Endodermal cell (in vitro differentiated cells): ENCODE measurements around the gene RIMBP2. TPM values are rescaled to one million over a fixed set of nuclear protein-coding genes. Genes with fewer than 3 reads are reported as not detected.

ENCODE experiments used
- DNase-seq: peaks from one replicate; pipeline ENCODE4 v3.0.0-alpha.2; 2017
- H3K27ac ChIP-seq: 2 replicates; pipeline ENCODE4 v1.5.1; 2013; ENCODE audit warnings: mild to moderate bottlenecking, low read depth, low read length, moderate library complexity
- H3K27me3 ChIP-seq: 2 replicates; pipeline ENCODE4 v1.6.1; 2013; ENCODE audit warnings: mild to moderate bottlenecking, low read length, moderate library complexity; ENCODE audit not compliant: insufficient read depth, control insufficient read depth, poor library complexity, severe bottlenecking
- H3K36me3 ChIP-seq: 2 replicates; pipeline ENCODE4 v1.7.0; 2013; ENCODE audit warnings: mild to moderate bottlenecking, low read length, moderate library complexity; ENCODE audit not compliant: control insufficient read depth, insufficient read depth
- H3K4me1 ChIP-seq: one replicate; pipeline ENCODE4 v1.7.0; 2013; ENCODE audit warnings: low read length; ENCODE audit not compliant: control insufficient read depth, insufficient read depth
- H3K4me3 ChIP-seq: 2 replicates; pipeline ENCODE4 v1.5.1; 2013; ENCODE audit warnings: mild to moderate bottlenecking, low read length, moderate library complexity
- H3K9ac ChIP-seq: 2 replicates; pipeline ENCODE4 v1.6.1; 2013; ENCODE audit warnings: mild to moderate bottlenecking, low read length, moderate library complexity; ENCODE audit not compliant: poor library complexity, severe bottlenecking; ENCODE audit errors: extremely low read depth
- H3K9me3 ChIP-seq: 2 replicates; pipeline ENCODE4 v1.6.1; 2013; ENCODE audit warnings: mild to moderate bottlenecking, low read length, moderate library complexity; ENCODE audit not compliant: control insufficient read depth
- H3K27ac Mint-ChIP-seq: 2 replicates; pipeline ENCODE4 v1.8.0; 2020; ENCODE audit warnings: mixed read lengths
- H3K27me3 Mint-ChIP-seq: 2 replicates; pipeline ENCODE4 v1.8.0; 2021; ENCODE audit warnings: mild to moderate bottlenecking, mixed read lengths; ENCODE audit not compliant: insufficient read depth
- H3K36me3 Mint-ChIP-seq: 2 replicates; pipeline ENCODE4 v1.8.0; 2020; ENCODE audit warnings: low read depth, mixed read lengths
- H3K4me1 Mint-ChIP-seq: 2 replicates; pipeline ENCODE4 v1.8.0; 2020; ENCODE audit warnings: mixed read lengths
- H3K4me3 Mint-ChIP-seq: 2 replicates; pipeline ENCODE4 v1.8.0; 2020; ENCODE audit warnings: mild to moderate bottlenecking, moderate library complexity, mixed read lengths
- H3K9me3 Mint-ChIP-seq: 2 replicates; pipeline ENCODE4 v1.8.0; 2020; ENCODE audit warnings: mild to moderate bottlenecking, mixed read lengths
- CTCF ChIP-seq: fragments of 200-600 bp; sonication (generic); conservative IDR thresholded peaks from 2 replicates; pipeline ENCODE4 v1.5.0; 2021; ENCODE audit warnings: antibody characterized with exemption, mild to moderate bottlenecking
- WGBS, 2 experiments: methylation state at CpG; one replicate each; pipeline versions ENCODE4 v1.1.5 to v1.1.7; 2013; ENCODE audit warnings: missing lambda C conversion rate in 2 of 2, mixed read lengths in 1 of 2; ENCODE audit not compliant: insufficient coverage in 1 of 2, insufficient read length in 1 of 2; 5-methylcytosine and 5-hydroxymethylcytosine counted together
- total RNA-seq, 2 donors: library from RNA; stranded (reverse); fragmentation: NEBNext Ultra II Directional in 1 of 2; extraction: Animal tissue kit (Norgen Biotek cat#: 25700) in 1 of 2; gene quantifications; 2 replicates in 1 of 2; 3 replicates in 1 of 2; pipeline ENCODE4 v1.2.1, GENCODE V29; 2021

The RIMBP2 gene
- total RNA-seq, 2 donors from 2014 or later, result 0.13 to 3.4 TPM

- Histone ChIP-seq H3K36me3 (no peaks in the 10 kb centered on the region), H3K9me3 (peaks cover 10% of the 10 kb centered on the region), H3K4me3 (no peak overlapping the region), H3K9ac (no peak overlapping the region), H3K4me1 (no peaks in the 10 kb centered on the region), H3K27ac (no peak overlapping the region), H3K27me3 (no peaks in the 10 kb centered on the region)
- Mint-ChIP-seq H3K4me3 (no peak overlapping the region), H3K9me3 (peaks cover 11% of the 10 kb centered on the region), H3K27me3 (peaks cover 8% of the 10 kb centered on the region), H3K4me1 (peaks cover 14% of the 10 kb centered on the region), H3K36me3 (no peaks in the 10 kb centered on the region), H3K27ac (peak overlapping the region; percentile 78)
- DNase-seq, result peak; percentile 91
- no peak for TF ChIP-seq CTCF
- 8 to 17% methylated on average over 5 of the region's 5 CpGs for WGBS, 2 experiments
Observed at GRCh38 chr12:130514149-130514551, 201.9 kb downstream of the RIMBP2 start.

DNA sequence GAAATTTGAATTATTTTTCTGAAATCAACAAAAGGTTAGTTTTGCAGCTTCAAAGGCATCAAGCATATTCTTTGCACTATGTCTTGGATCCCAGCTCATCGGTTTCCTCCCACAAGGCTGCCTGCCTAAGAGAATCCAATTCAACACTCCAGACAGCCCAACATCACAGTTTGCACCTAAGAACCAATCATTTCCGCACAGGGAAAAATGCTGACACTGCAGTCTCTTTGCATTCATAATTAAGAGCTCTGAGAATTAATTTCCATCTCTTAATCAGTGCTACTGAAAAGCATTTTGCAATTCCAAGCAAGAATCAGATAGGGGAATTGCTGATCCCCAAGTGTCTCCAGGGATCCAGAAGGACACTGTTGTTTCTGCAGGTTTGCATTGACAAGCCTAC, 202.5 kb downstream of the RIMBP2 start:
- Mint-ChIP-seq H3K36me3 (no peaks in the 10 kb centered on the region), H3K27me3 (peaks cover 8% of the 10 kb centered on the region), H3K9me3 (peaks cover 11% of the 10 kb centered on the region), H3K4me1 (peaks cover 14% of the 10 kb centered on the region), H3K27ac (no peak overlapping the region), H3K4me3 (no peak overlapping the region)
- H3K9me3 ChIP-seq, result peaks cover 10% of the 10 kb centered on the region
- DNase-seq, result no peak
- 84 to 100% methylated on average over 2 of the region's 2 CpGs for WGBS, 2 experiments
- H3K27me3 ChIP-seq, result no peaks in the 10 kb centered on the region
- H3K4me1 ChIP-seq, result no peaks in the 10 kb centered on the region
- no peak overlapping the region for H3K4me3 ChIP-seq
- no peak for TF ChIP-seq CTCF
- H3K36me3 ChIP-seq, result no peaks in the 10 kb centered on the region
- H3K9ac ChIP-seq, result no peak overlapping the region
- no peak overlapping the region for H3K27ac ChIP-seq

- no peak overlapping the region for H3K4me3 ChIP-seq
- H3K27me3 ChIP-seq, result no peaks in the 10 kb centered on the region
- H3K9me3 ChIP-seq, result peaks cover 10% of the 10 kb centered on the region
- Mint-ChIP-seq H3K36me3 (no peaks in the 10 kb centered on the region), H3K4me1 (peaks cover 14% of the 10 kb centered on the region), H3K27ac (no peak overlapping the region), H3K9me3 (peaks cover 7% of the 10 kb centered on the region), H3K27me3 (peaks cover under 1% of the 10 kb centered on the region), H3K4me3 (no peak overlapping the region)
- no peaks in the 10 kb centered on the region for H3K4me1 ChIP-seq
- no peak overlapping the region for H3K9ac ChIP-seq
- H3K27ac ChIP-seq, result no peak overlapping the region
- WGBS, 2 experiments, result 93% methylated on average over 10 to 12 of the region's 12 CpGs
- H3K36me3 ChIP-seq, result no peaks in the 10 kb centered on the region
- TF ChIP-seq CTCF, result no peak
- no peak for DNase-seq
Observed at GRCh38 chr12:130511285-130511684, 204.8 kb downstream of the RIMBP2 start.
